DMS153 treated with DMSO at 0.1 percent for 48 hours (cell line): ENCODE results near the gene RNF151.

Experiments used
- DNase-seq: peaks from one replicate; lab custom pipeline; 2025; ENCODE audit not compliant: unreplicated experiment; lab: John Stamatoyannopoulos, UW

The RNF151 gene

DNA sequence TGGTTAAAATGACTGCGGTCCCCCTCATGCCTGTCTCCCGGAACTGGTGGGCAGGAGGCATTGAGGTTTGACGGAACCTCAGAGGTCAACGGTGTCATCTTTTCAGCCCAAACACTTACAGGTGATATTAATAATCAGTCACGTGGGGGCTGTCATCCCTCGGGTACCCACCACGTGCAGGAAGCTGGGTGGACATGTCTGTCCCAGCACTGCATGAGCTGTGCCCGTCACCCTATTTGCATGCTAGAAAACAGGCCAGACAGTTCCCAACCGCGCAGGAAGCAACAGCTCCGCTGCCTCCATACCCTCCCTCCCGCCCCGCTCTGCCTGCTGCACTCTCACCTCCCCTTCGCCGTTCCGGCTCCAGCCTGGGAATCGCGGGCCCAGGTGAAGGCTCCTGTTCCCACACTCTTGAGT is 24.5 kb downstream of the RNF151 start:
- no peak for DNase-seq

DNA sequence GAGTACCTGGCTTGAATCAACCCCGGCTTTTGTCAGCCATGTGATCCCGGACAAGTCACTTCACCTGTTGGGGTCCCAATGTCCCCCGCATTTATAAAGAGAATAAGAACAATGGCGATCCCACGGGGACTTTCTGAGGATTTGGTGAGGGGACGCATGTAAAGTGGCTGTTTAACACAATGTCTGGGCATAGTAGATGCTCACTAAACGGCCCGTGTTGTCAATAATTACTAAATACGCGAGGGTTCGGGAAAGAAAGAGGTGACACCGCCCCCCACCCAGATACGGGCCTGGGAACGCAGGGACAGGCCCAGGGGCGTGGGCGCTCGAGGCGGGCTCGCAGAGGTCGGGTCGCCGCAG is 24.9 kb downstream of the RNF151 start:
- no peak for DNase-seq

DNA sequence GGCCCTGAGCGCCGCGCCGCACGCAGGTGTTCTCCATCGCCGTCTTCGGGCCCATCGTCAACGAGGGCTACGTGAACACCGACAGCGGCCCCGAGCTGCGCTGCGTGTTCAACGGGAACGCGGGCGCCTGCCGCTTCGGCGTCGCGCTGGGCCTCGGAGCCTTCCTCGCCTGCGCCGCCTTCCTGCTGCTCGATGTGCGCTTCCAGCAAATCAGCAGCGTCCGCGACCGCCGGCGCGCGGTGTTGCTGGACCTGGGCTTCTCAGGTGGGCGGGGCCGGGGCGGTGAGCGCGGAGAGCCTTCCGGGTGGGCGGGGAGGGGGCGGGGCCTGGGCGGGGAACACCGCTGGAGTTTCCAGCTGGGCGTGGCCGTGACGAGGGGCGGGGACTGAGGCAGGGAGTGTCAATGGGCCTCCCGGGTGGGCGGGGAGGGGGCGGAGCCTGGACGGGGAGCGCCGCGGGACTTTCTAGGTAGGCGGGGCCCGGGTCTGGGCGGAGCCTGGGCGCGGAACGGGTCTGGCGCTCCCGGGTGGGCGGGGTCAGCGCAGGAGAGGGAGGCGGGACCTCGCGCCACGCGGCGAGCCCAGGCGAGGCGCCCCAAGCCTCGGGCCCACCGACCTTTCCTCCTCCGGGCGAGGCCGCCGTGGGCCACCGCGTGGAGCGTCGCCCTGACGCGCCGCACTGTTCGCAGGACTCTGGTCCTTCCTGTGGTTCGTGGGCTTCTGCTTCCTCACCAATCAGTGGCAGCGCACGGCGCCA is 25.5 kb downstream of the RNF151 start:
- DNase-seq = no peak

DNA sequence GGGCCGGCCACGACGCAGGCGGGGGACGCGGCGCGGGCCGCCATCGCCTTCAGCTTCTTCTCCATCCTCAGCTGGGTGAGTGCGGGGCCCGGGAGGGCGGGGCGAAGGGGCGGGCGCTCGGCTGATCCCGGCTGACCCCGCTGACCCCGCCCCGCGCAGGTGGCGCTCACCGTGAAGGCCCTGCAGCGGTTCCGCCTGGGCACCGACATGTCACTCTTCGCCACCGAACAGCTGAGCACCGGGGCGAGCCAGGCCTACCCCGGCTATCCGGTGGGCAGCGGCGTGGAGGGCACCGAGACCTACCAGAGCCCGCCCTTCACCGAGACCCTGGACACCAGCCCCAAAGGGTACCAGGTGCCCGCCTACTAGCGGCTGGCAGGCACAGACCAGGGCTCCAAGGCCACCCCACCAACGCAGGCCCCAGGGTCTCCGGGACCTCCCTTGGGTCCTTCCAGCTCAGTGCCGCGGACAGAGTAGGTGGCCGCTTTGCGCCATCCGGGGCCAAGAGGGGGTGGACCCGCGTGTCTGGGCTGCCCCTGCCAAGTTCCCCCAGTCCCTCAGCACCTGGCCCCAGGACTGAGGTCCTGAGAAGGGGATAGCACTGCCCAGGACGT is 26.2 kb downstream of the RNF151 start:
- no peak for DNase-seq

DNA sequence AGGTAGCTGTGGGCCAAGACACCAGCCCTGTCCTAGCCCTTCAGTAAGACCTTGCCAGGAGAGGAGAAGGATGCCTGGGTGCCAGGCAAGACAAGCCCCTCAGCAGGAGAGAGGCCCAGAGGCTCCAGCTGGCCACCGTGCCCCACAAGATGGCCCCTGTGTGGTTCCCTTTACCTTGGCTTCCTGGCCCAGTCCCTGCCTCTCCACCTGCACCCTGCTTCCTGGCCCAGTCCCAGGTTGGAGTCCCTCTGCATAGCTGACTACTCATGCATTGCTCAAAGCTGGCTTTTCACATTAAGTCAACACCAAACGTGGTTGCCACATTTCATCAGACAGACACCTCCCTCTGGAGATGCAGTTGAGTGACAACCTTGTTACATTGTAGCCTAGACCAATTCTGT is 27.1 kb downstream of the RNF151 start:
- DNase-seq = no peak

DNA sequence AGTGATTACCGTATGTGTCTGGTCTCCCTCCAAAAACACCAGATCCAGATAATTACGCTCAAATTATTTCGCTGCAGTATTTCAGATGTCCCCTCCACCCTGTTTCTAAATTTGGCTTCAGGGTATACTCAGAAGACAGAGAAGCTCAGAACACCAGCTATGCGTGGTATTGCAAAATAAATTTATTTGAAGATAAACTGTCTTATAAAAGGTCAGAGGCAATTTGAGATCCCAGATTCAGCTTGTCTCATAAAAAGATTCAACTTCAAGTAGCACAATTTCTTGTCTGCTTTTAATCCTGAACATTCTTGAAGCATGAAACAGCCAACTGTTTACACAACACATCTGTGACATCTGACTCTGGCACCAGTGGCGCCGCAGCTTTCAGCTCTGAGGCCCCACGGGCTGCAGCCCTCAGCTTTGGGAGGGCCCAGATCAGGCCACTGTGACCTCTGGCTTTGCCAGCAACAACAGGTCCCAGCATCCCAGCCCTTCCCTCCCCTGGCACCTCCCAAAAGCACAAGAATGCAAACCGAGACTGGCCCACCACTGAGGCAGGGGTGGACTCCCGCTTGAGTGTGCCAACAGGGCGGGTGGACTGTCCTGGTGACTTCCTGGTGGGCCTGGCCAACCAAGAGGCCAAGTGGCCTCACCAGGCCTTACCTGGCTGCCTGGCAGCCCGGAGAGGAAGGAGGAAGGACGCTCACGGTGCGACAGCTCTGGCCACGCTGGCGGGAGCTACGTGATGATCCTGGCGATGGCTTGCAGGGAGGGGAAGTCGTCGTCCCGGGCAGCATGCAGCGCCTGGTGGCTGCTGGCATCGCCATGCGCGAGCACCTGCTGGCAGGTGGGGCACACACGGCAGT is 31.1 kb downstream of the RNF151 start:
- no peak for DNase-seq

DNA sequence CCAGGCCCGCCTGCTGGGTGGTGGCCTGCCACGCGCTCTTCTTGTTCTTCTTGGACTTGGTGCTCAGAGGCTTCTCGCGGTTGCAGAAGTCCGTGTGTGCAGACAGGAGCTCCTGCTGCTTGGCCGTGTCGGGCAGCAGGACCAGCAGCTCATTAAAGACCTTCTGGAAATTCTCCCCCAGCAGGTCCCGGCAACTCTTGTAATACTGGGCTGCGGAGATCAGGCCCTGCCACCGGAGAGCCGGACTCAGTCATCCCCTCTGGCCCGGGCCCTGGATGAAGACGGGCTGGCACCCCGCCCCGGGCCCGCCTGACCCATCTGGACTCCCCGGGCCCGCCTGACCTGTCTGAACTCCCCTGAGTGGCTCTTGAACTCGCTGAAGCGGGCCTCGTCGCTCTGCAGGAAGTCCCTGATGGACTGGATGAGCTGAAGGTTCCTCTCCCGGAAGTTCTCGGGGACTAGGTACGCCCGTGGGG is 31.7 kb downstream of the RNF151 start:
- no peak for DNase-seq

DNA sequence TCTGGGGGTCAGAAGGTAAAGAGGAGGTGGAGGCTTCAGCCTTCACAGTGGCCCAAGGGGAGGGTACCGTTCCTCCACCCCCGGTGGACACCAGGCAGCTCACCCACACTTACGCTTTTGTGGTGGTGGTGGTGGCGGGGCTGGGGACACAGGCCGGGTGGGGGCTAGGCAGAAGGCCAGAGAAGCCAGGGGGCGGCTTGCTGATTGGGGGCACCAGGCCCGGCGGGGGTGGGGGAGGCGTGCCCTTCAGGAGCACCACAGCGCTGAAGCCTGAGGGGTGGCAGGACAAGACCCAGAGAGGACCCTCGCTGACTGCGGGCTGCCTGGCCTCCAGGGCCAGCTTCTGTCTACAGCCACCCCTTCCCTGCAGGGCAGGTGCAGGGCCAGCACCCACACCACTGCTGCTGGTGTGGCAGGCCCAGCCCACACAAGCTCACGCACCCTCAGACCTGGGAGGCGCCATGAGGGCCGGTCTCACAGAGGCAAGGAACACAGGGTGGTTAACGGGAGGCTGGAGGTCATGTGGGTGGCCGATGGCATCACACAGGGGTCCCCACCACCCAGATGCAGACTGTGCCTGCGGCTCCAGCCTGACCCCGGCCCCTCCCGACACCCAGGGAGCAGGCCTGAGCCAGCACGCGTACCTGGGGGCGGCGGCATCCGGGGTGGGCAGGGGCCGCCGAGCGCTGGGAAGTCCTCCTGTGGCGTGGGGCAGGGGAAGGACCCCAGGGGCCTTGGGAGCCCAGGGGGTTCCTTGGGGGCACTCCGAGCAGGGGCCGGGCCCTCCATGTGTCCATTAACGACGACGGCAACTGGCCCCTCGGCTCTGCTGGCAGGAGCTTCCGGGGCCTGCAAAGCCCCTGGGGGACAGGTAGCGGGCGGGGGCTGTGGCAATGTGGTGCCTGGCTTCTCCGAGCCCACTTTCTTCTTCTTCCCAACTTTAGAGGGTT is 32.5 kb downstream of the RNF151 start:
- no peak for DNase-seq

DNA sequence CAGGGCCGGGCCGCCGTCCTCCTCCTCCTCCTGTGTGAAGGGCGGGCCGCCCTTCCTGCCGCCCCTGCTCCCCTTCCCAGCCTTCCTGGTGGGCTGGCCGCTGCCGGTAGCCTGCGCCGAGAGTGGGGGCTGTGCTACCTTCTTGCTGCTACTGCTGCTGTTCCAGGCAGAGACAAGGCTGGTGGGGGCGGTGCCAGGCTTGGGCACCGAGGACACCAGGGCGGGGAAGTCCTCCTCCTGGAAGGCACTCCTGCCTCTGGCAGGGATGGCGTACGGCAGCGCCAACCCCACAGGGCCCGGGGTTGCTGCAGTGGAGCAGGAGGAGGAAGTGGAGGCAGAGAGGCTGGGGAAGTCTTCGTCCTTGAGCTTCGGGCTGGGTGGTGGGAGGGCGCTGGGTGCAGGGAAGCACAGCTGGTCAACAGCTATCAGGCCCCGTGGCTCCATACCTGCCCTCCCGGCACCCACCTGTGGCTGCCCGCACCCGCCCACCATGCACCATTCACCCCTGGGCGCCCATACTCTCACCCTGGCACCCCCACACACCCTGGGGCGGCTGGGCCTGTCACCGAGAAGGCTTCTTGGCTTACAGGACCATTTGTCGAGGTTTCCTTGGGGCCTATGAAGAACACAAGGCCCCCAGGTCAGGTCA is 33.3 kb downstream of the RNF151 start:
- DNase-seq = no peak

DNA sequence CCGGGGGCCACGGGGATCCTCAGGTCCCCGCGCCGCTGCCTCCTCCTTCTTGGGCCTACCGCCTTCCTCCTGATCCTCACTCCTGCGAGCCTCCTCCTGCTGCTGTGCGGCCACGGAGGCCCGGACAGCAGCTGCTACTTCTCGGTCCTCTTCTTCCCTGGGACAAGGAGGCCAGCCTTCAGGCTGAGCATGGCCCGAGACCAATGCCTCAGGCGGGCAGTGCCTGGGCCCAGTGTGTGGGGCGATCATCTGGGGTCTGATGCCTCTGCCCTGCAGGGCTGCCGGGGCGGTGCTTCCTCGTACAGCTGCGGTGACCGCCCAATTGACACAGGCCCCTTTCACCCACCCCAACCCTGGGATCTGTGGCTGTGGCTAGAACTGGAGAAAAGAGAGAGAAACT is 34.4 kb downstream of the RNF151 start:
- no peak for DNase-seq

DNA sequence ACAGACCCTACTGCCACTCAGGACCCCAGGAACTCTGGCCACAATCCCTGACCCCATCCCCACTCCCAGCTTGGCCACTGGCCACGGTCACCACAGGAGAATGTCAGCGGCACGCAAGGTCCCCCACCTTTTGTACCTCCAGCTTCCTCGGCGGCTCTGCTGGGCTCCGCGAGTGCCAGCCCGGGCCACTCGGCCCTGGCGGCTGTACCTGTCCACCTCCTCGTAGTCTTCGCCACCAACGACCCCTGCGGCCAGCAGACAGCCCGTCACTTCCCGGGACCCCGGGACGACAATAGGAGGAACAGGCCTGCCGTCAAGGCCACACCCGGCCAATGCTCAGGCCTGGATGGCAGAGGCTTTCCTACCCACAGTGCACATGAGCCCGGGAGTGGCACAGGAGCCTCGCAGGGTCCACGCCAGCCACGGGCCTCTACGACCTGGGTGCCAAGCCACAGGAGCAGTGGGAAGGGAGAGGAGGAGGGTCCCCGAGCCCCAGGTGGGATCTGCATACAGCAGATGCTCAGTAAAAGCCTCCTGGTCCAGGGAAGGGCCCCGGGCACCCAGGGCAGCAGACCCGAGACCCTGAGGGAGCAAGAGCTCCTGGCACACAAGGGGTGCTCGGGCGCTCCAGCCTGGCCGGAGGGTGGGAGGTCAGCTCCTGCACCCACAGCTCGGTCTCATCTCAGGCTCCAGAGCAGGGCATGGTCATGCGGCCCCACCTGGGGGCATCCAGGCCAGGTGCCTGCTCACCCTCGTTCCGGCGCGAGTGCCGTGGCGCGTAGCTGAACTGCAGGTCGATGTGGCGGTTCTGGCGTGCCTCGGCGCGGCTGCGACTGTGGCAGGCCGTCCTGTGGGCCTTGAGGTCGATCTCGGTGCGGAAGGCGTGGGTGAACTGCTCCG is 35.0 kb downstream of the RNF151 start:
- DNase-seq = no peak

DNA sequence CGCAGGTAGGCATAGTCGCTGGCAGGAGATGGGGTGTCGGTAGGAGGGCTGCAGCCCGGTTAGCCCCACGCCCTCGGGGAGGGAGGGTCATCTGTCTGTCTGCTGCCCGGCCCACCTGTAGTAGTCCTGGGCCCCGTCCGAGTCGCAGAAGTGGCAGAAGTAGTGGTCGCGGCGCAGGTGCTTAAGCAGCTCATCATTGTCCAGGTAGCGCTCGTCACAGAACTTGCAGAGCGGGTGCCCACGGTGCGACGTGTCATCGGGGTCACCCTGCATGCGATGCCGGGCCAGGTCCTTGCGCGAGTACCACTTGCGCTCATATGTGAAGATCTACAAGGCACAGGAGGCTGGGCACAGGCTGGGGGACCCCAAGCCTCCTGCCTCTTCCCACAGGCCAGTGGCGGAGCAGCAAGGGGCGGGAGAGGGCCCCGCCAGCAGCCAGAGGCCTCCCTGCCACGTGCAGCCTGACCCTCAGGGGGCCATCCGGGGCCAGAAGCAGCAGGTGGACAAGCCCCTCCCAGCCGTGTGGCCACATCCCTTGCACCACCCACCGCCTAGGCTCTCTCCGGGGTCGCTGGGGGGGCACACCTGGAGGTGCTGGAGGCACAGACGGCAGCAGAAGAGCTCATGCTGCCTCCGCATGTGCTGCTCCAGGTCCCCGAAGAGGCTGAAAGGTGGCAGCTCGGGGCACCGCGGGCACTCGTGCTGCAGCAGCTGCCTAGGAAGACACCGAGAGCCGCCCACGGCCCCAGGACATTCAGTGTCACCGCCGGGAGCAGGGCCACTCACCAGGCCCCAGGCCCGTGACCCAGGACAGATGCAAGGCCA is 36.0 kb downstream of the RNF151 start:
- DNase-seq = no peak

DNA sequence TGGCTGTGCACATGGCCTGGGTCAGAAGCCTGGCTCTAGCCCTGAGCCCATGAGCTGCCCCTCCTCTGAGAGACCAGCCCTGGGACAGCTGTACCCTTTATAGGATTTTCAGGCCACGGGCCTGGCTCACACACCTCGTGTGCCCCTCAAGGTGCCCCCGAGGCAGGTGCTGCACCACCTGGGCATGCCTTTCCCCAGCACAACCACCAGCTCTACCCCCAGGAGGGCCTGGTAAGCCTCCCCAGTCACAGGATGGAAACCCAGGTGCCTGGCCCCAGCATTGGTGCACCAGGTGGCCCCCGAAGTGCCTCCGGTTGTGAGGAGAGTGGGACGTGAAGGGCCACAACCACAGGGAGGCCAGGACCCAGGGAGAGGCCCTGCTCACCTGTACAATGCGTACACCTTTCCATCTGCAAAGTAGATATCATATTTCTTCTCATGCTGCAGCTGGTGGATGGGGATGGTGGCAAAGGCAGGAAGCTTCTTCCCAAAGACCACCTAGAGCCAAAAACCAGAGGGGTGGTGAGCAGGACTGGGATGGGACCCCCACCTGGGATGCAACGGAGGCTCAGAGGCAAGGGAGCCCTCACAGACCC is 36.7 kb downstream of the RNF151 start:
- no peak for DNase-seq

DNA sequence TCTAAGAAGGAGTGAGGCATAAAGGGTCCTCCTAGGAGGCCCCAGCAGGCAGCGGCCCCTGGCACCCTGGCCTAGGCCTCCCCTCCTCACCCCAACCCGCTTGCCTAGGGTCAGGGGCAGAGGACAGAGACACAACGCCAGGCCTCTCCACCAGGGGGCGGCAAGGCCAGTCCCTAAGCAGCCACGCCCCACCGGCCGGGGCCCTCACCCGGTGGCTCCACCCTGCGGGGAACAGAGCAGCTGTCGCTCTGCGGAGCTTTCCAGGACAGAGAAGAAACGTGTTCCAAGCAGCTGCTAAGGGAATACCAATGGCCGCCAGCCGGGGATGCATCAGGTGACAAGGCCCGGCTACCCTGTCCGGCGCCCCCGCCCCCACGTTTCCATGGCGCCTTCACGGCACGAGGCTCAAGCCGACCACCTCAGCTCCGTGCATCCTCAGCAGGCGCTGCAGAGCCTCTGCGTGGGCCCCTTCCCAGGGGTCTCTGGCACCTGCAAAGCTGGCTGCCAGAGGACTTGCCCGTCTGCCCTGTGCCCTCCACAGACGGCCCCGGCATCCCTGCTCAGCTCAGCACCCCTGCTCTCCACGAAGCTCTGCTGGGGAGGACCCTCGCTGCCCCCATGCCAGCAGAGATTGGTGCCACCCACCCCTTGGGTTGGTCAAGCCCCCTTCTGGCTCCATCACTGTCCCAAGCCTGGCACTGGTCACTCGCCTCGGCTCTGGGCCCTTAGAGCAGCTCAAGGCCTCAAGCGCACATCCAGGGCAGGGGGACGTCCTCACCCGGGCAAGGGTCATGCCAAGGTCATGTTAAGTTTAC is 37.4 kb downstream of the RNF151 start:
- peak; percentile 82 for DNase-seq

DNA sequence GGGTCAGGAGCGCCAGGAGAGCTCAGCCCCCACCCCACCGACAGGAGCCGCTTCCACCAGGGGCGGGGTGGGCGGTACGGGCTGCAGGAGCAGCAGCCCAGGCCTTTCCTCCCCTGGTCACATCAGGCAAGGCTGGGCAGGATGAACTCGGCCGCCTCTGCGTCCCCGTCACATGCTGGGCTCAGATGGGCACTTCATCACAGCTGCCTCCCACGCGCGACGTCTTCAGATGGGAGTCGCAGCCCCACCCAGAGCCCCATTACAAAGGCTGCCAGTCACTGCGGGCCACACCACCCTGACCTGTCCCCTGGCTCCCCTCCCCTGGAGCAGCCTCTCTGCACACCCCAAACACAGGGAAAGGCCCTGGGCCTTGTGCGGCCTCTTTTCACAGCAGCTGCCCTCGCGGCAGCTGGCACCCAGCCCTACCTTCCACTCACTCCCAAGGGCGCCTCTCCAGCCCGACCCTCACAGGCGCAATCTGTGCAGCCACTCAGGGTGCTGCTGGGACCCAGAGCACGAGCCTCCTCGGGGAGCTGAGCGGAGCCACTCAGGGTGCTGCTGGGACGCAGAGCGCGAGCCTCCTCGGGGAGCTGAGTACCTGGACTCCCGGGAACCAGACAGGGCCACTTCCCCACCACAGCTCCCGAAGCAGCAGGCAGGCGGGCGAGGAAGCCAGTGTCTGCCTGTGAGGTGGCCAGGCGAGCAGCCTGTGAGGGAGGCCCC is 38.3 kb downstream of the RNF151 start:
- no peak for DNase-seq

DNA sequence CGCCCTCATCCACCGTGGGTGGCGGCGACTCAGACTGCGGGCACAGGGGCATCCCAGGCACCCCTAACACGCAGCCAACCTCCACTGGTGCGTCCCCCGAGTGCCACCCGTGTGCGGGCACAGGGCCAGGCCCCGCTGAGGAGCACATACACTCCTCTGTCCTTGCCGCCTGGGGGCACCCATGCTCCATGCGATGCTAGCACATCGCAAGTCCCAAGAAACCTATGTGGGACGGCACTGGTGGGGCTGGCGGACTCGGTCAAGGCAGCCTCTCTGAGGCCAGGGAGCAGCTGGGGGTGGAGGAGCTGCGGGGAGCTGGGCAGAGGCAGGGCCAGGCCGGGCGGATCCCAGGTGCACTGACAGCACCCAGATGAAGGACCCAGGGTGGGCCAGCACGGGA is 39.0 kb downstream of the RNF151 start:
- no peak for DNase-seq

DNA sequence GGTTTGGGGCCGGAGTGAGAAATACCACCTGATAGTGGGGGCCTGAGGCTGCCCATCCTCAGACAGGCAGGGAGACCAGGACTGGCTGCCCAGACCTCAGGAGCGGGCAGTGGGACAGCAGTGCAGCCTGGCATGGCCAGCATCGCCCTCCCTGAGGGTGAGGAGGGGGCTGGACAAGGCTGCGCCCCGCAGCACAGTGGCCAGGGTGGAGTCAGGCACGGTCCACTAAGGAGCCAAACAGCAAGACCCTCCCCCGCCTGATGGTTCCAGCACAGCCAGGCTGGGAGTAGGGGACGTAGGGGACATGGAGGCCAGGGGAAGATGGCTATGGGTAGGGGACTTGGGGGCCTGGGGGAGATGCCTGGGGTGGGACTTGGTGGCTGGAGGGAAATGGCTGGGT is 39.7 kb downstream of the RNF151 start:
- no peak for DNase-seq
